Stimulated activated CD4-positive, alpha-beta T cell treated with anti-CD3 and anti-CD28 coated beads, Interleukin-12 subunit alpha, Interleukin-12 subunit beta, amount 100 ng/mL, for 4 hours (primary cell): ENCODE measurements around the gene TOX4.
A peak's percentile ranks its signal among the peaks of the same experiment; 100 is the strongest.
"Not testable (repeated sequence)": the region's sequence is repeated elsewhere in the genome, so short reads cannot be mapped to it uniquely, and the experiment has no call there.

Experiments
- DNase-seq: peaks from one replicate; pipeline ENCODE4 v3.0.0-alpha.2; 2020

TOX4 gene

GRCh38 chr14:21476925-21477681, at the start of gene TOX4, which contains the start of gene RAB2B:
TSS of gene TOX4 (plus strand) at chr14:21477195. CDS start at chr14:21477279, 84 bp downstream.
TSS of gene RAB2B (minus strand) at chr14:21476959. CDS start at chr14:21476872, 87 bp downstream.
- DNase-seq = peak; percentile 85

- DNase-seq = no peak
These were observed 48.1 kb upstream of the TOX4 start for GRCh38 chr14:21428930-21429329.

- no peak for DNase-seq
These were observed 45.9 kb upstream of the TOX4 start for GRCh38 chr14:21431126-21431525.

GRCh38 chr14:21436567-21437062, 40.4 kb upstream of the TOX4 start:
- no peak for DNase-seq

GRCh38 chr14:21437063-21437901, 39.7 kb upstream of the TOX4 start:
- DNase-seq = peak; percentile 99

GRCh38 chr14:21440859-21441258, 36.1 kb upstream of the TOX4 start:
- no peak for DNase-seq

GRCh38 chr14:21442657-21443056, 34.3 kb upstream of the TOX4 start:
- not testable (repeated sequence) for DNase-seq

GRCh38 chr14:21449899-21450216, 27.1 kb upstream of the TOX4 start:
- DNase-seq = no peak

- DNase-seq = no peak
These were observed 22.0 kb upstream of the TOX4 start for GRCh38 chr14:21454843-21455544.

GRCh38 chr14:21455592-21455911, 21.4 kb upstream of the TOX4 start:
- no peak for DNase-seq

- DNase-seq = peak; percentile 99
These were observed 20.9 kb upstream of the TOX4 start, which contains the start of gene CHD8 for GRCh38 chr14:21455912-21456667. TSS of gene CHD8 (minus strand) at chr14:21456123. CDS start at chr14:21431643, 24,480 bp downstream.

GRCh38 chr14:21467616-21468015, 9.4 kb upstream of the TOX4 start:
- DNase-seq = no peak

- DNase-seq = no peak
These were observed 1.1 kb upstream of the TOX4 start for GRCh38 chr14:21475767-21476522.

- peak; percentile 81 for DNase-seq
These were observed 471 bp upstream of the TOX4 start for GRCh38 chr14:21476523-21476924.

- no peak for DNase-seq
These were observed 9.7 kb downstream of the TOX4 start for GRCh38 chr14:21486640-21487087.

GRCh38 chr14:21494902-21495762, 18.1 kb downstream of the TOX4 start:
- DNase-seq = no peak

GRCh38 chr14:21496453-21496852, 19.5 kb downstream of the TOX4 start:
- no peak for DNase-seq

GRCh38 chr14:21498540-21499526, 21.8 kb downstream of the TOX4 start:
- DNase-seq = no peak

GRCh38 chr14:21501568-21501967, 24.6 kb downstream of the TOX4 start:
- DNase-seq = no peak
